ENCODE results near the gene CCDC15. TPM values are rescaled to one million over a fixed set of nuclear protein-coding genes. Genes with fewer than 3 reads are reported as not detected.

Gene CCDC15
- total RNA-seq, 1 donor, result 2.2 TPM

DNA sequence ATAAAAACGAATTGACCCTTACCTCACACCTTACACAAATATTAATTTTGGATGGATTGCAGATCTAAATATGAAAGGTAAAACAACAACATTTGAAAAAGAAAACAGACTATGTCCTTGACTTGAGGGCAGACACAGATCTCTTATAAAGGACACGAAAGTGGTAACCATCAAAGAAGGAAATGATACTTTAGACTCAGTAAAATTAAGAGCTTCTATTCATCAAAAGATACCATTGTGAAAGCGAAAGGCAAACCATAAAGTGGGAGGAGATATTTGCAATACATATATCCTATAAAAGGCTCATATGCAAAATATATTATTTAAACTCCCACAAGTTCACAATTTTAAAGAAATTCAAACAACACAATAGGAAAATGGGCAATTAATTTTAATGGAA lies 23.2 kb upstream of the CCDC15 start:
- no peaks in the 10 kb centered on the region for H3K9me3 ChIP-seq (ENCODE audit: low read depth, low read length)
- no peaks in the 10 kb centered on the region for H3K27me3 ChIP-seq (ENCODE audit: insufficient read depth, low read length)
- TF ChIP-seq, protein P1, sequence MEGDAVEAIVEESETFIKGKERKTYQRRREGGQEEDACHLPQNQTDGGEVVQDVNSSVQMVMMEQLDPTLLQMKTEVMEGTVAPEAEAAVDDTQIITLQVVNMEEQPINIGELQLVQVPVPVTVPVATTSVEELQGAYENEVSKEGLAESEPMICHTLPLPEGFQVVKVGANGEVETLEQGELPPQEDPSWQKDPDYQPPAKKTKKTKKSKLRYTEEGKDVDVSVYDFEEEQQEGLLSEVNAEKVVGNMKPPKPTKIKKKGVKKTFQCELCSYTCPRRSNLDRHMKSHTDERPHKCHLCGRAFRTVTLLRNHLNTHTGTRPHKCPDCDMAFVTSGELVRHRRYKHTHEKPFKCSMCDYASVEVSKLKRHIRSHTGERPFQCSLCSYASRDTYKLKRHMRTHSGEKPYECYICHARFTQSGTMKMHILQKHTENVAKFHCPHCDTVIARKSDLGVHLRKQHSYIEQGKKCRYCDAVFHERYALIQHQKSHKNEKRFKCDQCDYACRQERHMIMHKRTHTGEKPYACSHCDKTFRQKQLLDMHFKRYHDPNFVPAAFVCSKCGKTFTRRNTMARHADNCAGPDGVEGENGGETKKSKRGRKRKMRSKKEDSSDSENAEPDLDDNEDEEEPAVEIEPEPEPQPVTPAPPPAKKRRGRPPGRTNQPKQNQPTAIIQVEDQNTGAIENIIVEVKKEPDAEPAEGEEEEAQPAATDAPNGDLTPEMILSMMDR (IDR thresholded peaks at IDR 0.05; ENCODE audit: extremely low read depth, low read depth, low read length), result no peak
- H3K79me2 ChIP-seq (ENCODE audit: insufficient read depth, low read length), result no peaks in the 10 kb centered on the region
- no peak overlapping the region for H3K4me2 ChIP-seq (ENCODE audit: insufficient read depth, low read length)
- DNase-seq (ENCODE audit: insufficient read length, low spot score, missing footprints), result no peak
- H3K4me1 ChIP-seq (ENCODE audit: insufficient read depth, low read length), result peaks cover 17% of the 10 kb centered on the region
- no peak overlapping the region for H3K27ac ChIP-seq (ENCODE audit: low read depth, low read length)
- no peaks in the 10 kb centered on the region for H3K36me3 ChIP-seq (ENCODE audit: insufficient read depth, low read length)
- no peak overlapping the region for H2AFZ ChIP-seq (ENCODE audit: low read length)
- no peaks in the 10 kb centered on the region for H4K20me1 ChIP-seq (ENCODE audit: insufficient read depth, low read length)
- no peak overlapping the region for H3K4me3 ChIP-seq (ENCODE audit: insufficient read depth, low read length)

GRCh38 chr11:124934862-124935547 lies 19.0 kb upstream of the CCDC15 start:
- no peak overlapping the region for H3K4me3 ChIP-seq (ENCODE audit: insufficient read depth, low read length)
- no peaks in the 10 kb centered on the region for H4K20me1 ChIP-seq (ENCODE audit: insufficient read depth, low read length)
- peak overlapping the region; percentile 72 for H3K4me2 ChIP-seq (ENCODE audit: insufficient read depth, low read length)
- TF ChIP-seq, protein P1 (IDR thresholded peaks at IDR 0.05; ENCODE audit: extremely low read depth, low read depth, low read length), result peak; percentile 10
- H3K9me3 ChIP-seq (ENCODE audit: low read depth, low read length), result no peaks in the 10 kb centered on the region
- H2AFZ ChIP-seq (ENCODE audit: low read length), result no peak overlapping the region
- peak overlapping the region; percentile 68 for H3K27ac ChIP-seq (ENCODE audit: low read depth, low read length)
- no peak for DNase-seq (ENCODE audit: insufficient read length, low spot score, missing footprints)
- H3K36me3 ChIP-seq (ENCODE audit: insufficient read depth, low read length), result no peaks in the 10 kb centered on the region
- no peaks in the 10 kb centered on the region for H3K27me3 ChIP-seq (ENCODE audit: insufficient read depth, low read length)
- H3K79me2 ChIP-seq (ENCODE audit: insufficient read depth, low read length), result no peaks in the 10 kb centered on the region
- H3K4me1 ChIP-seq (ENCODE audit: insufficient read depth, low read length), result peaks cover 17% of the 10 kb centered on the region

DNA sequence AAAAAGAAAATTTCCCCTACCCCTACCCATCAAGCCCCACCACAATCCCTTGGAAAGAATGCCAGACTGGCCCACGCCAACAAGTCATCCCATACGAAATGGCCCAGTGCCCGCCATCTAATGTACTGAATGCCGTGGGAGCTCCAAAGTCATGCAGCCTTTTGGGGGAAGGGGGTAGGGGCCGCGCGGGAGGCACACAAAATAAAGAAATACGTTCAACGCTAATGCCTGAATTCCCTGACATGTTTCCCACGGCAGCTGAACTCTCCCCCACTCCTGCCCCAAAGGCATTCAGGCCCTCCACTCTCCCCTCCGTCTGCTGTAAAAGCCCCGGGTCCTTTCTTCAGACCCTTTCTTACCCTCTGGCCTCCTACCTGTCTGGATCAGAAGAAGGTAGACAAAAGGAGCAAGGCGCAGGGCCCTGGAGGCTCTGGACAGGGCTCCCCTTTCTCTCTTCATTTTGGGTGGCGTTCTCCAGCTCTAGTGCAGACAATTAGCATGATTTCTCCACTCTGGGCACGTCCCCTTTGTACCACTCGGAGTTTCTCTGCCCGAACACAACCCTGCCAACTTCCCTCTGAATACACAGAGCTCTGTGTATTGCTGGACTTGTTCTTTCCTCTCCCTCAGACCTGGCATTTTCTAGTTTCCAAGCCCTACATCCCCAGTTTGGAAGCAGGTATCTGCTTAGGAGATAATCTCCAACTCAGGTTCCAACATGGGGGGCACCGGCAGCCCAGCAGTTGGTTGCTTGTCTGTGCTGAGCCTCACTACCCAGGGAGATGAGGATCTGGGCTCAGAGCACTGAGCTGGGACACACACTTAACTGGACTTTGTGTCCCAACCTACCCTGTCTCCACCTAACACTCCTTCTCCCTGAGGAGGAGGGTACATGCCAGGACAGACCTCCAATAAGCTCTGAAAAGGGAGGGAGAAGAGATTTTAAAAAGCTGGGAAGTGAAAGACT lies 18.2 kb upstream of the CCDC15 start, which contains the start of gene HEPACAM:
Gene HEPACAM, minus strand, starts transcription at position 500 of the 967 bp plus-strand sequence. Its CDS starts 41 bp downstream, at position 459.
- peaks cover 17% of the 10 kb centered on the region for H3K4me1 ChIP-seq (ENCODE audit: insufficient read depth, low read length)
- no peaks in the 10 kb centered on the region for H4K20me1 ChIP-seq (ENCODE audit: insufficient read depth, low read length)
- H3K4me3 ChIP-seq (ENCODE audit: insufficient read depth, low read length), result no peak within 1 kb of the TSS
- no peaks in the 10 kb centered on the region for H3K27me3 ChIP-seq (ENCODE audit: insufficient read depth, low read length)
- H2AFZ ChIP-seq (ENCODE audit: low read length), result no peak within 1 kb of the TSS
- DNase-seq (ENCODE audit: insufficient read length, low spot score, missing footprints), result no peak
- peak within 1 kb of the TSS; percentile 72 for H3K4me2 ChIP-seq (ENCODE audit: insufficient read depth, low read length)
- peak within 1 kb of the TSS; percentile 68 for H3K27ac ChIP-seq (ENCODE audit: low read depth, low read length)
- no peaks in the 10 kb centered on the region for H3K79me2 ChIP-seq (ENCODE audit: insufficient read depth, low read length)
- H3K9me3 ChIP-seq (ENCODE audit: low read depth, low read length), result no peaks in the 10 kb centered on the region
- TF ChIP-seq, protein P1 (IDR thresholded peaks at IDR 0.05; ENCODE audit: extremely low read depth, low read depth, low read length), result no peak
- H3K36me3 ChIP-seq (ENCODE audit: insufficient read depth, low read length), result no peaks in the 10 kb centered on the region
